GM21526 (cell line): Measurements from ENCODE around the gene IL37.
"Not testable (repeated sequence)": the region's sequence is repeated elsewhere in the genome, so short reads cannot be mapped to it uniquely, and the experiment has no call there.

ENCODE experiments used
- ATAC-seq: cut with Tn5 transposase; IDR thresholded peaks from one replicate; pipeline ENCODE4 v1.9.1; 2021; ENCODE audit warnings: moderate library complexity; ENCODE audit not compliant: unreplicated experiment, low FRiP score

Gene IL37

GRCh38 chr2:112919086-112919485 lies 8.1 kb downstream of the IL37 start:
- ATAC-seq = no peak

GRCh38 chr2:112920923-112921532 lies 10.1 kb downstream of the IL37 start:
- ATAC-seq = no peak

GRCh38 chr2:112921982-112922381 lies 11.0 kb downstream of the IL37 start:
- no peak for ATAC-seq

DNA sequence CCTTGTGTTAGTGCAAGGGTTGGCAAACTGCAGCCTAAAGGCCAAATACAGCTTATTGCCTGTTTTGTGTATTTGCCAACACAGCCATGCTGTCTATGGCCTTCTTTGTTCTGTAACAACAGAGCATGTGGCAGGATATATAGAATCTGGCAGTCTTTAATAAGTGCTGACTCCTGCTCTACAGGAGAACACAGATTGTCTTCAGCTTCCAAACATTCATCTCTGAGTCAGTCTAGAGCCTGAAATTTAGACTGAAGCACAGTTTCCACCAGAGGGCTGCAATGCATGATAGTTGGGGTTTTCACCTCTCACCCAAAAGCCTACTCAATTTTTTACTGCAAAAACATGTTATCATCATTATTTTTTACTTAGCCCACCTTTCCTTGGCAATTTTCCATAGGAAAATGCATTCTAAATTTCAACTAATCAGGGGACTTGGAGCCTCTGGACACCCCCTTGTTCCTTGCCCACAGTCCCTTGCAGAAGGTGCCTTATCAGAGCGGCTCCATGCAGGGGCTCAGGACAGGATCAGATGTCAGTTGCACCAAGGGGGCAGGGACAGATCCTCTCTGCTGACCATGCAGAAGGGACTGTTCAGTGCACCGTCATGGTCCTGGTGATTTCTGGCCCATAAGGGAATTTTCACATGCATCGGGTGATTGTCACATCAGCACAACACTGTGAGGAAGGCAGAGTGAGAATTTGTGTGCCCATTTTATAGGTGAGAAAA lies 12.4 kb downstream of the IL37 start:
- ATAC-seq = no peak

DNA sequence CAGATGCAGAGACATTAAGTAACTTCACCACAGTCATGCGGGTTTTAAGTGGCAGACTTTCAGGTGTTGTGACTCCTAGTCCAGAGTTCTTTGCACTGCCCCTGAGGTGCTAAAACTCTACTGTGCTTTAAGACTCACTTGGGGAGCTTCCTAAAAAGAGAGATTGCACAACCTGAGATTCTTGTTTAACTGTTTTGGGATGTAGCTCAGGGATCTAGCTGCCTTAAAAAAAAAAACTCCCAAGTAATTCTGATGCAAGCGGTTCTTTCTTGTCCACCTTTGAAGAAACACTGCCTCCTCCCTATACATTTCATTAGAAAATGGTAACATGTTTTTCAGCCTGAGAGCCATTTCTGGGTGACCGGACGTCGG lies 13.0 kb downstream of the IL37 start:
- ATAC-seq = no peak

- ATAC-seq = no peak
These were observed 13.4 kb downstream of the IL37 start for GRCh38 chr2:112924360-112924759.

DNA sequence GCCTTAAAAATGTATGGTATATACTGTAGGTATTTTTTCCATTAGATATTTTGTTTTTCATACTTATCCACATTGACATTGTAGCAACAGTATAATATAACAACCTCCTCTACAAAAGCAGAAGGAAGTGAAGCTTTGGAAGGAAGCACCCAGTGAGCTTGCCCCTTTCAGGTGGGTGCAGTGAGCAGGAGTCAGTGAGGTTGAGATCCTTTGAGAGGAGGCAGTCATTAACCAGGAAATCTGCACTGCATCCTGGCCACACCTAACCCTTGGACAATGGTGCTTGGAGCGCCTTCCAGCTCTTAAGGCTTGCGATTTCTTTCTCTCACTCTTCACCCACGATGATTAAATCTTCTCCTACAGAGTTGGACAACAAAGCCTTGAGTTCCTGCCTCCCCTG lies 13.9 kb downstream of the IL37 start:
- no peak for ATAC-seq

DNA sequence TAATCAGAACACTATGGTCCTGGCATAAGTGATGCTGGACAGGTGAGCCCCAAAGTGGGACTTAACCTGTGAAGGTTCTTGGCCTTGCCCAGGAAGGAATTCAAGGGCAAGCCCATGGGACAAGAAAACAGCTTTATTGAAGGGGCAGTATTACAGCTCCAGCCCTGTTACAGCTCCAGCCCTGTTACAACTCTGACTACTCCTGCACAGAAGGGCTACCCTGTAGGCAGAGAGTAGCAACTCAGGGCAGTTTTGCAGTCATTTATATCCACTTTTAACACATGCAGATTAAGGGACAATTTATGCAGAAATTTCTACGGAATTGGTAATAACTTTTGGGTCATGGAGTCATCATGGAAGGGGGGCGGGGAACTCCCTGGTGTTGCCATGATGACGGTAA lies 15.7 kb downstream of the IL37 start:
- ATAC-seq = no peak

GRCh38 chr2:112927745-112928144 lies 16.8 kb downstream of the IL37 start:
- no peak for ATAC-seq

DNA sequence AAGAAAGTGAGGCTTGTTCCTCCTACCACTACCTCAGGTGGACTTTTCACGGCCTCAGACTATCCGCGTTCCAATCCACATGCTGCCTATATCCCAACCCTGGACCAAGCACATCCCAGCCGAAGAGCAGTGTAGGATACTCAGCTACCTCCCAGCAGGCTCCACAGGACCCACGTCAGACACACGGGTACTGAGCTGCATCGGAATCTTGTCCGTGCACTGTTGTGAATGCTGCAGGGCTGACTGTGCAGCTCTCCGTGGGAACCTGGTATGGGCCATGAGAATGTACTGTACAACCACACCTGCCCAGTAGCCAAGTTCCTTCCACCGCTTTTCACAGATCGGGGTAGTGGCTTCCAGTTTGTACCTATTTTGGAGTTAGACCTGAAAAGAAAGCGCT lies 22.3 kb downstream of the IL37 start:
- no peak for ATAC-seq

DNA sequence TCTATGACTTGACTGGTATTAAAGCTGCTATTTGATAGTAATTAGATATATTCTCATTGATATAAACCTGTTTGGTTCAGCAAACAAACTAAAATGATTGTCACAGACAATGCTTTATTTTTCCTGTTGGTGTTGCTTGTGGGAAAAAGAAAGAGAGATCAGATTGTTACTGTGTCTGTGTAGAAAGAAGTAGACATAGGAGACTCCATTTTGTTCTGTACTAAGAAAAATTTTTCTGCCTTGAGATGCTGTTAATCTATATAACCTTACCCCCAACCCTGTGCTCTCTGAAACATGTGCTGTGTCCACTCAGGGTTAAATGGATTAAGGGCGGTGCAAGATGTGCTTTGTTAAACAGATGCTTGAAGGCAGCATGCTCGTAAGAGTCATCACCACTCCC lies 23.2 kb downstream of the IL37 start:
- ATAC-seq = not testable (repeated sequence)

DNA sequence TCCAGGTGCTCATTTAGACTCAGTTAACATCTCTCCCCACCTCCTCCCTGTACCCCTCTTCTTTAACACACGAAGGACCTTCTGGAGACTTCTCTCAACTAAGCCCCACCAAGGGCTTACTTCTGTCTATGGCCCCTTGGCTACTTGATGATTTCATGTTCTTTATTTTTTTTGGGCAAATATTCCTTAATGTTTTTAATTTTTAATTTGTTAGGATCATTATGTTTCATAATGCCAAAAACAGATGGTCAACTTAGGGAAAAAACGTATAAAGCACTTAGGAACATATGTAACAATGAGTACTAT lies 25.9 kb downstream of the IL37 start:
- ATAC-seq = no peak

GRCh38 chr2:112938904-112939303 lies 27.9 kb downstream of the IL37 start:
- ATAC-seq = no peak

GRCh38 chr2:112939425-112939824 lies 28.5 kb downstream of the IL37 start:
- ATAC-seq = no peak

- no peak for ATAC-seq
These were observed 30.1 kb downstream of the IL37 start for GRCh38 chr2:112940859-112941625.

DNA sequence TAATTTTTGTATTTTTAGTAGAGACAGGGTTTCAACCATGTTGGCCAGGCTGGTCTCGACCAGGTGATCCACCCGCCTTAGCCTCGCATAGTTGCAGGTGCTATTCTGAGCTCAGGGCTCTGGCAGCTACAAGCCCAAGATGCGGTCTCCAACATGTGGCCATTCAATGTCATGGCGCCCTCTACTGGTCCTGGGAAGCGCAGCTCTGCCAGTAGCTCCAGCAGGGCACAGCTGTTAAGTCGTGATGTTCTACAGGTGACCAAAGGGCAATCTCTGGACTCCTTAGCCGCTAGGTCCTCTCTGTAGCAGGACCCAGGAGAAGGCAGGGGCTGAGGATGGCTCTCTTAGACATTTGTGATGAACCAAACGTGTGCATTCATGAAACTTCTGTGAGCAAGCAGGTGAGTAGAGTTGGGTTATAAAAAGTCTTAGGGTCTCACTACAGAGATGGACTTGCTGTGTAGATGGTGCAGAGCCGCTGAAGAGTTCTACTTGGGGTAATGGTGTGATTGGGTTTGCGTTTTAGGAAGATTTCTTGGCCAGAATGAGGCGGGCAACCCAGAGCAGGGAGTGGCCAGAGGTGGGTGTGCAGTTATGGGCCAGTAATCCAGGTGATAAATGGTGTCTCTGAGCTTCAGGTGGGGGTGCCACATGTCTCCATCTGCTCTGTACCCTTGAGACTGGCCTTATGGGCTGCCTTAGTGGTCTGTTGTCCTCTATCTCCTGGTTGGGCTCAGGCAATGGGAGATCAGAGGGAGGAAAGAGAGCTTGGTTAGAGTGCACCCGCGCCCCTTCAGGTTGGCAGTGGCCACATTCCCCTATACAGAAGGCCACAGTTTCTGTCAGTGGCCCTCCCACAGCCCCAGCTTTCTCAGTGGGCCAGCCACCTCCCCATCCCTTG lies 31.0 kb downstream of the IL37 start:
- ATAC-seq = peak; percentile 75

- ATAC-seq = no peak
These were observed 31.7 kb downstream of the IL37 start for GRCh38 chr2:112942654-112943002.

GRCh38 chr2:112944971-112945370 lies 34.0 kb downstream of the IL37 start:
- ATAC-seq = no peak

- ATAC-seq = no peak
These were observed 35.1 kb downstream of the IL37 start for GRCh38 chr2:112946086-112946485.

GRCh38 chr2:112947374-112947773 lies 36.4 kb downstream of the IL37 start:
- ATAC-seq = no peak

DNA sequence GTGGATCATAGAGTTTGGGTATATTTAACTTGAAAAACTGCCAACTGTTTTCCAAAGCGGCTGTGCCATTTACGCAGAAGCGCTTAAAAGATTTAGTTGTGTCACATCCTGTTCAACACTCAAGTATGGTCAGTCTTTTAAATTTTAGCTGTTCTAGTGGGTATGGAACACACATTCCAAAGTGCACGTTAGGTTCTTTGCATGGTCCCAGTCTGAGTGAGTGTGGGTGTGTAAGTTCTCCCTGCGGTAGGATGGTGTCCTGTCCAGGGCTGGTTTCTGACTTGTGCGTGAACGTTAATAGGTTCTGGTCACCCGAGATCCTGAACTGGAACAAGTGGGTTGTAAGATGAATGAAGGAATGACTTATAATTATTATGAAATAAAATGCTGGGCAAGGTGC lies 38.5 kb downstream of the IL37 start:
- ATAC-seq = no peak
